ENCODE results near the gene WDR43.

Gene WDR43

GRCh38 chr2:28915939-28916338, 21.5 kb downstream of the WDR43 start:
- DNase-seq, result peak; percentile 59

- peak; percentile 30 for DNase-seq
Observed at GRCh38 chr2:28926847-28927246, 32.4 kb downstream of the WDR43 start.

- DNase-seq, result no peak
Observed at GRCh38 chr2:28927469-28927868, 33.0 kb downstream of the WDR43 start.

- peak; percentile 52 for DNase-seq
Observed at GRCh38 chr2:28927878-28928277, 33.4 kb downstream of the WDR43 start.

GRCh38 chr2:28929581-28929980, 35.1 kb downstream of the WDR43 start:
- no peak for DNase-seq

GRCh38 chr2:28930205-28930604, 35.7 kb downstream of the WDR43 start:
- DNase-seq, result no peak

GRCh38 chr2:28934769-28935168, 40.3 kb downstream of the WDR43 start:
- DNase-seq, result no peak

- no peak for DNase-seq
Observed at GRCh38 chr2:28941008-28941407, 46.5 kb downstream of the WDR43 start.

- no peak for DNase-seq
Observed at GRCh38 chr2:28944535-28945248, 50.2 kb downstream of the WDR43 start.

GRCh38 chr2:28948160-28948559, 53.7 kb downstream of the WDR43 start:
- no peak for DNase-seq

- DNase-seq, result no peak
Observed at GRCh38 chr2:28949190-28949589, 54.7 kb downstream of the WDR43 start.

GRCh38 chr2:28949617-28950305, 55.3 kb downstream of the WDR43 start:
- no peak for DNase-seq

GRCh38 chr2:28950941-28951630, 56.6 kb downstream of the WDR43 start:
- DNase-seq, result no peak

- DNase-seq, result peak; percentile 17
Observed at GRCh38 chr2:28951910-28952835, 57.7 kb downstream of the WDR43 start.

- DNase-seq, result no peak
Observed at GRCh38 chr2:28952836-28953211, 58.4 kb downstream of the WDR43 start.

GRCh38 chr2:28955467-28955866, 61.0 kb downstream of the WDR43 start:
- DNase-seq, result no peak

- peak; percentile 40 for DNase-seq
Observed at GRCh38 chr2:28956415-28956826, 62.0 kb downstream of the WDR43 start.

- DNase-seq, result peak; percentile 19
Observed at GRCh38 chr2:28956890-28957289, 62.4 kb downstream of the WDR43 start.

- peak; percentile 73 for DNase-seq
Observed at GRCh38 chr2:28958689-28959088, 64.2 kb downstream of the WDR43 start.

- no peak for DNase-seq
Observed at GRCh38 chr2:28960401-28960800, 65.9 kb downstream of the WDR43 start.

GRCh38 chr2:28962505-28962904, 68.0 kb downstream of the WDR43 start:
- DNase-seq, result no peak

- no peak for DNase-seq
Observed at GRCh38 chr2:28970464-28971160, 76.1 kb downstream of the WDR43 start.

Data from fibroblast of skin of right biceps (primary cell).